GM18951 (cell line): Measurements from ENCODE around the gene RRP8.

ENCODE experiments used
- POLR2A ChIP-seq: IDR thresholded peaks from 4 replicates; pipeline ENCODE4 v1.6.1; 2011; ENCODE audit warnings: mild to moderate bottlenecking; ENCODE audit not compliant: insufficient read length, insufficient read depth; ENCODE audit errors: extremely low read depth
- in situ Hi-C: fragments of 300-500 bp; cut with MboI; formaldehyde crosslinking; loops from one replicate; pipeline ENCODE4 v1.12.0; 2022; ENCODE audit warnings: low sequenced_read_pairs, mixed read lengths, inconsistent platforms; ENCODE audit not compliant: unreplicated experiment

Gene RRP8

GRCh38 chr11:6596239-6596877 is 7.1 kb downstream of the RRP8 start:
- in situ Hi-C loops = no loop called here
- TF ChIP-seq POLR2A = no peak

- no peak for TF ChIP-seq POLR2A
- in situ Hi-C loops = no loop called here
Measured at GRCh38 chr11:6594142-6594768, 9.2 kb downstream of the RRP8 start.

- in situ Hi-C loops = no loop called here
- TF ChIP-seq POLR2A = no peak
Measured at GRCh38 chr11:6588018-6588417, 15.4 kb downstream of the RRP8 start.

- in situ Hi-C loops = no loop called here
- TF ChIP-seq POLR2A = no peak
Measured at GRCh38 chr11:6587360-6587953, 16.0 kb downstream of the RRP8 start.

GRCh38 chr11:6586434-6587359 is 16.7 kb downstream of the RRP8 start:
- TF ChIP-seq POLR2A = no peak
- in situ Hi-C loops = no loop called here

- no peak for TF ChIP-seq POLR2A
- in situ Hi-C loops = no loop called here
Measured at GRCh38 chr11:6584528-6584927, 18.9 kb downstream of the RRP8 start.

GRCh38 chr11:6583584-6583983 is 19.8 kb downstream of the RRP8 start:
- in situ Hi-C loops = no loop called here
- no peak for TF ChIP-seq POLR2A

GRCh38 chr11:6579681-6580080 is 23.7 kb downstream of the RRP8 start:
- in situ Hi-C loops = no loop called here
- TF ChIP-seq POLR2A = no peak

- TF ChIP-seq POLR2A = no peak
- in situ Hi-C loops = no loop called here
Measured at GRCh38 chr11:6578134-6578533, 25.3 kb downstream of the RRP8 start.

GRCh38 chr11:6576471-6577373 is 26.7 kb downstream of the RRP8 start:
- in situ Hi-C loops = no loop called here
- no peak for TF ChIP-seq POLR2A

GRCh38 chr11:6574816-6575715 is 28.4 kb downstream of the RRP8 start:
- in situ Hi-C loops = no loop called here

More at GRCh38 chr11:6574816-6575715, 28.4 kb downstream of the RRP8 start:
- TF ChIP-seq POLR2A = no peak
